Activated naive CD4-positive, alpha-beta T cell treated with anti-CD3 and anti-CD28 coated beads, Interleukin-2, amount 50 U/mL, for 72 hours (primary cell): ENCODE measurements around the gene ACE. TPM values are rescaled to one million over a fixed set of nuclear protein-coding genes. Genes with fewer than 3 reads are reported as not detected.
A peak's percentile ranks its signal among the peaks of the same experiment; 100 is the strongest.

Source experiments
- ATAC-seq, 2 donors: fragments of 150-1000 bp; cut with Tn5 transposase; 2 replicates each; pipeline ENCODE4 v1.10.0; 2021; ENCODE audit warnings: mild to moderate bottlenecking in 2 of 2, moderate library complexity in 2 of 2
- DNase-seq, 2 donors: peaks; one replicate each; pipeline ENCODE4 v3.0.0; 2021 to 2022; ENCODE audit warnings: low spot score in 2 of 2
- H3K27ac Mint-ChIP-seq, 2 donors: one replicate each; pipeline ENCODE4 v1.8.0; 2022; ENCODE audit warnings: mild to moderate bottlenecking in 2 of 2, mixed read lengths in 2 of 2
- H3K36me3 Mint-ChIP-seq, 2 donors: one replicate each; pipeline ENCODE4 v1.8.0; 2022; ENCODE audit warnings: mixed read lengths in 2 of 2
- H3K9me3 Mint-ChIP-seq, 2 donors: one replicate each; pipeline ENCODE4 v1.8.0; 2022; ENCODE audit warnings: mixed read lengths in 2 of 2
- total RNA-seq, 2 donors: library from RNA; stranded (reverse); gene quantifications; one replicate each; pipeline ENCODE4 v1.2.3, GENCODE V29; 2022

The ACE gene
- total RNA-seq, 2 donors from 2014 or later: 0.39 to 0.66 TPM

DNA sequence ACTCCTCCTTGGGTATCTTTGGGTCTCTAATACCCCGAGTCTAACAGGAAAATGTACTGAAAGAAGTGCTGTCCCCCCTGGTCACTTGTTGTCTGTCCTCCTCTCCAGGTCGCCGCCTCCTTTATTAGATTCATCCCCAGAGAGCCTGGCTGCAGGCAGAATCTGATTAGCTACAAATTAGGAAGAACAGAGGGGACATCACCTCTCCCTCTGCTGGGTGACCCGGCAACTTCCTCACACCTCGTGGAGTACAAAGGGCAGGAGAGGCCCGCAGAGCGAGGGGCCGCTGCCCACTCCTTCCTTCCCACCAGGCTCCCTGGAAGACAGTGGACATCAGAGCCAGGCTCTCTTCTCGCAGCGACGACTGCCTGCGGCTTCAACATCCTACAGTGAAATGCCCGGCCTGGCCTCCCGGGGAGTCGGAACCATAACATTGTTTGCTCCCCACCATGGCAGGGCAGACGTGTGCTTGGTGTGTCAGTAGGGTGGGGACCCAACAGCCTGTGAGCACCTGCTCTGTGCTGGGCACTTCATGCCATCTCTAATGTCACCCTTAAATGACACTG lies 36.0 kb upstream of the ACE start:
- peak overlapping the region; percentile 22 to 65 for H3K27ac Mint-ChIP-seq
- H3K36me3 Mint-ChIP-seq: no peaks in the 10 kb centered on the region
- DNase-seq (no peak), ATAC-seq (no peak)
- no peaks in the 10 kb centered on the region for H3K9me3 Mint-ChIP-seq

GRCh38 chr17:63441654-63442053 lies 35.2 kb upstream of the ACE start:
- ATAC-seq (no peak), DNase-seq (no peak)
- no peaks in the 10 kb centered on the region for H3K9me3 Mint-ChIP-seq
- H3K27ac Mint-ChIP-seq: no peak overlapping the region
- H3K36me3 Mint-ChIP-seq: no peaks in the 10 kb centered on the region

- Mint-ChIP-seq H3K27ac (no peak overlapping the region), H3K36me3 (no peaks in the 10 kb centered on the region), H3K9me3 (no peaks in the 10 kb centered on the region)
- DNase-seq (no peak), ATAC-seq (no peak)
Observed at GRCh38 chr17:63442074-63442473, 34.8 kb upstream of the ACE start.

DNA sequence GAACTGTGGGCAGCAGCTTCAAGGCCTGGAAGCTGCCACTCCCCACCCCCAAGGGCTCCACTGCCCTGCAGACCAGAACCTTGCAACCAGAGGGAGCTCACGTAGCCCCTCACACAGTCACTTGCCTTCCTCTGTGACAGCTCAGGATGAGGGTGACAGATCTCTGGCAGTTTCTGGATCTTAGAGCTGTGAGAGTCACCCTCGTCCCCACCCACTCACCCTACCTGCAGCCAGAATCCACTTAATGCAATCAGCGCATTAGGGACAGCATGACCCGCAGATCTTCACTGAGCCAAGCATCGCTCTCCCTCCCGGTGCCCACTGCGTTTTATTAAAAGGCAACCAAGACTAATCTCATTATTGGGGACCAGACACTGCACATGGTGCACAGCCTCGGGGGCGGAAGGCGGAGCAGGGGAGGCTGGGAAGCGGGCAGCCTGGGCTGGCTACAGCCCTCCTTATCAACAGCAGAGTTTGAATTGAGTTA lies 34.3 kb upstream of the ACE start:
- Mint-ChIP-seq H3K9me3 (no peaks in the 10 kb centered on the region), H3K36me3 (no peaks in the 10 kb centered on the region), H3K27ac (no peak overlapping the region)
- no peak for ATAC-seq
- no peak for DNase-seq

DNA sequence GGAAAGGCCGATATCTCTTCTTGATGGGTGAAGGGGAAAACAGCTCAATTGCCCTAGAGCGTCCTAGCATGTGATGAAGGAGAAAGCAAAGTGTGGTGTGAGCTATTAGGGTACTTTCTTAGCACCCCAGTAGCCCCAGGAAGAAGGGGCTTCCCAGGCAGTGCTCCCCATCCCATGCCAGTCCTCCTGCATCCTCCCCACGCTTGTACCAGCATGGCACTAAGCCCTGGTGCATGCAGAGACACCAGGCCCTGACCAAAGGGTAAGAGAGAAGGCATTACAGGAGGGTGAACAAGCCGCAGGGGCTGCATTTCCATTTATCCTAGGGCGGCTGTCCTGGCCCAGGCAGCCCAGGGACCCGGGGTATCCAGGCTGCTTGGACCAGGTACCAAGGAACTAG lies 33.8 kb upstream of the ACE start:
- no peak overlapping the region for H3K27ac Mint-ChIP-seq
- no peaks in the 10 kb centered on the region for H3K9me3 Mint-ChIP-seq
- DNase-seq: no peak
- H3K36me3 Mint-ChIP-seq: no peaks in the 10 kb centered on the region
- no peak for ATAC-seq

GRCh38 chr17:63444457-63444856 lies 32.4 kb upstream of the ACE start:
- no peaks in the 10 kb centered on the region for H3K9me3 Mint-ChIP-seq
- no peak overlapping the region for H3K27ac Mint-ChIP-seq
- DNase-seq (no peak), ATAC-seq (no peak)
- no peaks in the 10 kb centered on the region for H3K36me3 Mint-ChIP-seq

- no peak for ATAC-seq
- DNase-seq: no peak
- H3K36me3 Mint-ChIP-seq: no peaks in the 10 kb centered on the region
- no peak overlapping the region for H3K27ac Mint-ChIP-seq
- H3K9me3 Mint-ChIP-seq: no peaks in the 10 kb centered on the region
Observed at GRCh38 chr17:63445065-63445464, 31.8 kb upstream of the ACE start.

DNA sequence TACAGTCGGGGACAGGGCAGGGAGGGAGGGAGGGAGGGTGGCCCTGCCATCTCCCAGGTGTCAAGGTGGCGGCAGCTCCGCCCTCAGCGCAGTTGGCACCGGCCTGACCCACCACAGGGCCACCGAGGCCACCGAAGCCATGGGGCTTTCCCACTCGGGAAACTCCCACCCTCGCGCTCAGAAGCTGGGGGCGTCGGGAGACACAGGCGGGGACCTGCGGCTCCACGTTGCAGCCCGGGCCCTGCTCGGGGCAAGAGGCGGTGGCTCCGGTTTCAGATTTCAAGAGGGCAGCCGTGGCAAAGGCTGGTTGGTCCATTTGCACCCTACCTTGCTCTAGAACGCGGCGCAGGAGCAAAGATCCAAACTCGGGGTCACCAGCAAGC lies 31.3 kb upstream of the ACE start:
- no peak for DNase-seq
- H3K27ac Mint-ChIP-seq: no peak overlapping the region
- ATAC-seq: peak in 1 of 2 donors; percentile 12
- H3K36me3 Mint-ChIP-seq: no peaks in the 10 kb centered on the region
- H3K9me3 Mint-ChIP-seq: no peaks in the 10 kb centered on the region

DNA sequence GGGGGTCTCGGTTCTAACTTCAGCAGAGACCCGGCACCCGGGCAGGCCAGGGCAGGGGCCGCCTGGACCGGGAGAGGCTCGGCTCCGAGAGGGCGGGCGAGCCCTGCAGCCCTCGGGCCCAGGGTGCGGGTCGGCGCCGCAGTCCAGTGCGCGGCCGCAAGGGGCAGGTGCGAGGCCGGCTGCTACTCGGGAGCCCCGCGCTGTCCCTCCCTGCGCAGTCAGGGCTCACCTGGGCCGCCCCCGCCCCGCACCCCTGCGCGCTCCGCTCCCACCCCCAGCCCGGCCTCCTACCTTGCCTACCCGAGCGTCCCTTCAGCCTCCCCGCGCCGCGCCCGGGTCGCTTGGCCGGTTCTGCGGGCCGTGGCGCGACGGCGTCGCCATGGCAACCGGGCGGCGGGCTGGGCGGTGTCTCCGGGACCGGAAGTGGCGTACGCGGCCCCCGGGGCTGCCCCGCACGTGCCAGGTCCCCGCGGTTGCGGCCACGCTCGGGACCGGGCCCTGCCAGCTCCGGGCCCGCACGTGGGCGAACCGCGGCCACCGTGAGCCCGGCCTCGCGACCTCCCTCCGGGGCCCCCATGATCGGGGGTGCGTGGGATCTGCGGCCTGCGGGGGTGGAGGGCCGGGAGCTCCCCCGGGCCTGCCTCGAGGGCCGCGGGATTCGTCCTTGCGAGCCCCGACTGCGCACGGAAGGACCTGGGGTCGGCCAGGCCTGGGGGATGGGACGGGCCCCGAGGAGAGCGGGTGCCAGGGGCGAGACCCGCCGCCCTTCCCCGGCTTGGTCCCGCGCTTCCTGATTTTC lies 30.7 kb upstream of the ACE start, which contains the start of gene CYB561:
CYB561 (minus strand) TSS at position 353 of the 799 bp plus-strand sequence. CDS start 8,759 bp downstream, outside the sequence.
- Mint-ChIP-seq H3K9me3 (no peaks in the 10 kb centered on the region), H3K27ac (peak within 1 kb of the TSS; percentile 52 to 71), H3K36me3 (no peaks in the 10 kb centered on the region)
- peak; percentile 64 to 78 for ATAC-seq
- DNase-seq: peak; percentile 71 to 82

DNA sequence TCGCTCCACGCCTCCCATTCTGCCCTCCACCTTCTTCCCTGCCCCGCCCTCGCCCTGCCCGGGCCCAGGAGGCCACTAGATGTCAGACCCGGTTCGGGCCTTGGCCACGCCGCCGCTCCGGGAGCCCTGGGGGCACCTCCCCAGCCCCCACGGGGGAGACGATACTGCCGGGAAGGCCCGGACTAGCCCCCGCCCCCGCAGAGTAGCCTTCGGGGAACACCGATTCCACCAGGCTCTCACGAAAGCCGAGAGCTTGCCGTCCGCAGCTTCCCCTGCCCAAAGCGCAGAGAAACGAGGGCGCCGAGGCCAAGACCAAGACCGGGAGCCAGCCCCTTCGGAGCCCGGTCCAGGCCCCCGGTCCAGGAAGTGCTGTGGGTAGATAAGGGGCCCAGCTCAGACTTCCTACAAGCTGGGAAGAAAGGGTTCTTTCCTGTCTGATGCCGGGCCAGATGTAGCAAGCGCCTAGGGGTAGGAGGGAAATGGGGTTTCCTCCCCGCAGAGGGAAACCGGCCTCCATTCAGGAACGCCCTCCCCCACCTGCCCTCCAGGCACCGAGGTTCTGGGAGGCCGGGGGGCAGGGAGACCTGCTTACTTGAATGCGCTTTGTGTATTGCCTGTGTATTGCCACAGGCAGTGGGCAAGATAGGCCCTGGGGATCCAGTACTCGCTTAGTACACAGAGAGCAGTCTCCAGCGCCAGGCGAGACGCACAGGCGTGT lies 29.9 kb upstream of the ACE start:
- H3K36me3 Mint-ChIP-seq: no peaks in the 10 kb centered on the region
- H3K27ac Mint-ChIP-seq: peak overlapping the region; percentile 52 to 71
- peak; percentile 42 to 66 for DNase-seq
- H3K9me3 Mint-ChIP-seq: no peaks in the 10 kb centered on the region
- ATAC-seq: peak; percentile 19 to 50

DNA sequence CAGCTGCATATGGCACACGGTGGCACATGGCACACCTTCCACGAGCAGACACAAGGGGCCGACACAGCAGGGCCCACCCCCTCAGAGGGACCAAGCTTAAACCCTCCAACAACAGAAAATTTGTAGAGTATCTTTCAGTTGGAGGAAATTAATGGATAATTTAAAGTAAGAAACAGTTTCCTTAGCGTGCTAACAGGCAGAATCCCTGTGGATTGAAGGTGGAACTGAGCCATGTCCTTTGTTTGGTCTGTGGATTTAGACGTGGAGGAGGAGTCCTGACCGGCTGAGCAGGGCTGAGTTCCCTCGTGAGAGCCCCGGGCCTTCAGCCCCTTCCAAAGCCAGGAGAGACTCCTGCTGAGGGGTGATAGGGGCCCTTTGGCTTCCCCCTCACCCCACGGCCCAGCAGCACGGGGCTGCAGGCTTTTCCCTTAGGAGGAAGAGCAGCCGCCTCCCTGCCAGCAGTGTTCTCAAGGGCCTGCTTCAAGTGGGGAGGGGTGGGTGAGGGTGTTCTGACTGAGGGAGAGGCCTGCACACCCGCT lies 29.3 kb upstream of the ACE start:
- no peaks in the 10 kb centered on the region for H3K9me3 Mint-ChIP-seq
- no peaks in the 10 kb centered on the region for H3K36me3 Mint-ChIP-seq
- DNase-seq (no peak), ATAC-seq (no peak)
- peak overlapping the region; percentile 52 to 71 for H3K27ac Mint-ChIP-seq

DNA sequence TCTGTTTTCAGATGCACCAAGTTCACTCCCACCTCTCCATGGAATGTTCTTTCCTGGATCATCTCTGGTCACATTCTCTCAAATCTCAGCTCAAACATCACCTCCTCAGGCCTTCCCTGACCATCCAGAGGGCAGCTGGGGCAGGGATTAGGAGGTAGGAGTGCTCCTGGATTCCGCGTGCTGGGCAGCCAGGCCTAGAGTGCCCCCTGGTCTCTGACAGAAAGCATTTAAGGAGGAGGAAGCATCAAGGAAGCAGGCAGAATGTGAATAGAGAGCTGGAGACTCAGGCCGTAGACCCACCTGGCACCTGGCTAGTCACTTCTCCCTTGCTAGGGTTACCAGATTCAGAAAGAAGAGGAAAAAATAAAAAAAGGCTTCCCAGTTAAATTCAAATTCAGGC lies 28.2 kb upstream of the ACE start:
- H3K27ac Mint-ChIP-seq: no peak overlapping the region
- ATAC-seq (no peak), DNase-seq (no peak)
- H3K9me3 Mint-ChIP-seq: no peaks in the 10 kb centered on the region
- H3K36me3 Mint-ChIP-seq: no peaks in the 10 kb centered on the region

DNA sequence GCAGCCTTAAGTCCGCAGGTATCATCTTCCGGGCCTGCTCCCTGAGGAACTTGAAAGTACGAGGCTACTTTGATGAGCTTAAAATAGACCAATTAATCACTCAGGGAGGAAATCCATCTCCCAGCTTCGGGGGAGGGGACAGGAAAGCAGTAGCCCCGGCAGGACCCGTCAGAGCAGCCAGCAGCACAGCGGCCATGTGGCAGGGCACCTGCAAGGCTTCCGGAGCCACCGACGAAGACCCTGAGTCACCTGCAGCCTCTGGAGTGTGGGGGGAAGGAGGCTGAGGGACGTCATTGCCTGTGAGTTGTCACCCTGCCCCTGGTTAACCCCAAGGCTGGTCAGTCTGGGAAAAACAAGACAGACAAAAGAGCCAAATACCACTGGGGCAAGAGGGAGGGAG lies 26.3 kb upstream of the ACE start:
- DNase-seq (no peak), ATAC-seq (peak in 1 of 2 donors; percentile 22)
- no peaks in the 10 kb centered on the region for H3K36me3 Mint-ChIP-seq
- H3K9me3 Mint-ChIP-seq: no peaks in the 10 kb centered on the region
- no peak overlapping the region for H3K27ac Mint-ChIP-seq

DNA sequence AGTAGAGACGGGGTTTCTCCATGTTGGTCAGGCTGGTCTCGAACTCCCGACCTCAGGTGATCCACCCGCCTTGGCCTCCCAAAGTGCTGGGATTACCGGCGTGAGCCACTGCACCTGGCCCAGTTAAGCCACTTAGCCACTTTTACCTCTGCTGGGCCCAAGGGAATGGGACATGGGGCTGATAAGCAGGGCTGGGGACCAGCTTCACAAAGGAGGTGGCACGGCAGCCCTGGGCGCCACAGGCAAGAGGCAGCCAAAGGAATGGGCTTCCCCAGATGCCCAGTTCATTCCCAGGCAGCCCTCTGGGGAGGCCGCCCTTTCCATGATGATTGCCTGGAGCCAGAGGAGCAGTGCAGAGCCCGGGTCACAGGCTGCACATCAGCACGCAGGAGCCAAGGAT lies 25.7 kb upstream of the ACE start:
- Mint-ChIP-seq H3K27ac (no peak overlapping the region), H3K9me3 (no peaks in the 10 kb centered on the region), H3K36me3 (no peaks in the 10 kb centered on the region)
- ATAC-seq: no peak
- no peak for DNase-seq

DNA sequence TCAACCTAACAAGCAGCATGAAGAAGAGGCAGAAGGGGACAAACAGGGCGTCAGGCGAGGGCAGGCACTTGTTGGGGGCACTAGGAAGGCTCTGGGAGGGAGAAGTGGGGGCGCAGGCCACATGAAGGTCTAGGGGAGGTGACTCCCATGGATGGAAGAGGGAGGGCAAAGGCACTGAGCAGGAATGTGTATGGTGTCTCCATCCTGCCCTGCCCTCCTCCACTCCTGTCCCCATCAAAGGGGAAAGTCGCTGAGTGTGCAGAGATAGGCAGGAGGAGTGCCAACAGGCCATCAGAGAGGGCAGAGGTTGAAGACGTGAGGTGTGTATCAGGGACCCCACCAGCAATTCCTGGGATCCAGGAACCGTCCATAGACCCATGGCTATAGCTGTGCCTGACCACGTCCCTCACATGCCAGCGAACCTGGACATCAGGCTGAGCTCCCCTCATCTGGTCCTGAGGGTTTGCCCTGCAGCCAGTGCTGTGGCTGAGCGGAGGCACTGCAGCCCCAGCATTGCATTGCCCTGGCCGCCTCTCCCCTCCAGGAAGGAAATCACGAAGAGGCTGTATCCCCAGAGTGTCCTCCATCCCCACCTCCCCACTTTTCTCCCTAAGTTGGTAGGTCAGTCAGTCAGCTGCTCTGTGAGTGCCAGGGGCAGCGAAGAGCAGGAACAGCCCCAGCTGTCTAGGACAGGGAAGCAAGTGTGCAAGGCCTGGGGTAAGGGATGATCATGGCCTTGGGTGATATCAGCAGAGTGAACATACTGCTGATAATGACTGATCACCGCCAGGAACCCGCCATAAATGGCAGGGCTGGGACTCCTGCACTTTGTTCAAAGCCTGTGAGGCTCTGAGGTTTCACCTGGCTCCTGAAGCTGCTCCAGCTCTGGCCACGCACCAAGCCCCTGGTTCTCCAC lies 24.6 kb upstream of the ACE start:
- no peaks in the 10 kb centered on the region for H3K9me3 Mint-ChIP-seq
- no peak overlapping the region for H3K27ac Mint-ChIP-seq
- DNase-seq (no peak), ATAC-seq (peak in 1 of 2 donors; percentile 7)
- no peaks in the 10 kb centered on the region for H3K36me3 Mint-ChIP-seq

- Mint-ChIP-seq H3K36me3 (no peaks in the 10 kb centered on the region), H3K9me3 (no peaks in the 10 kb centered on the region), H3K27ac (no peak overlapping the region)
- ATAC-seq (peak in 1 of 2 donors; percentile 9), DNase-seq (no peak)
Observed at GRCh38 chr17:63452962-63453551, 23.8 kb upstream of the ACE start.
